SK-N-MC (cell line): ENCODE data around the gene LTB4R.

ENCODE experiments used
- EZH2 ChIP-seq: fragments of 200-600 bp; sonication (generic); IDR thresholded peaks from one replicate; pipeline ENCODE4 v1.6.1; 2017; ENCODE audit warnings: antibody characterized with exemption
- FOXP2 ChIP-seq: optimal IDR thresholded peaks from 2 replicates; pipeline ENCODE3; 2011; ENCODE audit warnings: mild to moderate bottlenecking, moderate library complexity; ENCODE audit not compliant: insufficient read depth; ENCODE audit errors: extremely low read length, control extremely low read depth
- POLR2AphosphoS5 ChIP-seq: IDR thresholded peaks from 2 replicates; pipeline ENCODE4 v1.6.1; 2012; ENCODE audit warnings: mild to moderate bottlenecking, low read depth, low read length, borderline replicate concordance

- TF ChIP-seq EZH2 (no peak), POLR2AphosphoS5 (no peak), FOXP2 (no peak)
These were observed 11.4 kb downstream of the LTB4R start for GRCh38 chr14:24322672-24323071.
